GM13976 (cell line): Measurements from ENCODE around the gene ZFP36L2.

Experiments
- DNase-seq: peaks from one replicate; pipeline ENCODE4 v3.0.0; 2012; ENCODE audit warnings: low spot score
- CTCF ChIP-seq: IDR thresholded peaks from 2 replicates; pipeline ENCODE4 v1.5.1; 2012; ENCODE audit warnings: borderline replicate concordance, mild to moderate bottlenecking; ENCODE audit not compliant: insufficient read depth; ENCODE audit errors: extremely low read depth, missing control alignments, control extremely low read depth
- in situ Hi-C: fragments of 300-500 bp; cut with MboI; formaldehyde crosslinking; loops from one replicate; pipeline ENCODE4 v1.12.0; 2022; ENCODE audit warnings: low sequenced_read_pairs, mixed read lengths, inconsistent platforms; ENCODE audit not compliant: unreplicated experiment

Gene ZFP36L2

GRCh38 chr2:43184339-43184895, 42.0 kb downstream of the ZFP36L2 start:
- no peak for DNase-seq
- in situ Hi-C loops: no loop called here
- TF ChIP-seq CTCF: no peak

DNA sequence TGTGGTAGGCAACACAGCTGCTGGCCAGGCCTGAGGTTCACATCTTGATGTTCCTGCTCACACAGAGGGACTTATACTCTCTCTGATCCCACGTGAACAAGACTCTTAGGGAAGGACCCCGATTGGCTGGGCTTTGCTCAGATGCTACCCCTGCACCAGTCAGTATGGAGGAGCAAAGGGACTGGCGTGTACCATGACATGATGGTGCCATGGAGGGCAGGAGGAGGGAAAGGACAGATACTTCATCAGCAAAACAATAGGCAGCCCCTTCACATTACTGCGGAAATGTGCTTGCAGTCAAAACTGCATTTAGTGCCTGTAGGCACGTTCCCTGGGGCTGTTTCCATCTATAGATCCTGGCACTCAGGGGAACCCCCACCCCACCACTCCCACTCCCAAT, 42.7 kb downstream of the ZFP36L2 start:
- TF ChIP-seq CTCF: no peak
- in situ Hi-C loops: no loop called here
- no peak for DNase-seq

DNA sequence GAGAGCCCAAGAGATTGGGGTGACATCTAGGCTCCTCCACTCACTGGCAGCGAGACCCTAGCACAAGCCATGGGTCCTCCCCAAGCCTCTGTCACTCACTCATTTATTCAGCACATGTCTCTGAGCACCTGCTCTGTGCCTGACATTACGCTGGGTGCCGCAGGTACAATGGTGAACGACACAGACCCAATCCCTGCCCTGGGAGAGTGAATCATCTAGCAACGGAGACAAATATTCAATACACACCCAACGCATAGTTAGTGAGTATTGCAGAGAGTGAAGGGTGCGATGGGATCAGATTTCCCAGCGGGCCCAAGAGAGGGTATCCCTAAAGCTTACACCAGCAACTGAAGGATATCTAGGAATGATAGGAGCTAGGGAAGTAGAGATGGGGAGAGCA, 45.5 kb downstream of the ZFP36L2 start:
- no peak for DNase-seq
- no peak for TF ChIP-seq CTCF
- in situ Hi-C loops: no loop called here

DNA sequence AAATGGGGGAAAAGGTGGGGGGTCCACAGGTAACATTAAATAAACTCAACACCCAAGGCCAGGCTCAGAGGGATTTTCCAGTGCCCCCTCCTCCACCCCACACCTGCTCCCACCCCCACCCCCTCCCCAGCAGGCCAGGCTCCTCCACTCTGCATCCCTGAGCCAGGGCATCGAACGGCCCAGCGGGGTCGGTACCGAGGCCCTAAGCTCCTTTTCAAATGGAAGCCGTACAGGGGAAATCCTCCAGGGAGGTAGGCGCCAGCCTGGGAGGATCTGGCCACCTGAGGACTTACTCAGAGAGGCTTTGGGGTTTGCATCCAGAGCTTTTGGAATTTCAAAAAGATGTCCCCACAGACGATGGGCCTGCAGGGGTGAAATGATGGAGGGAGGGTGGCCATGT, 46.5 kb downstream of the ZFP36L2 start:
- in situ Hi-C loops: no loop called here
- no peak for TF ChIP-seq CTCF
- no peak for DNase-seq

DNA sequence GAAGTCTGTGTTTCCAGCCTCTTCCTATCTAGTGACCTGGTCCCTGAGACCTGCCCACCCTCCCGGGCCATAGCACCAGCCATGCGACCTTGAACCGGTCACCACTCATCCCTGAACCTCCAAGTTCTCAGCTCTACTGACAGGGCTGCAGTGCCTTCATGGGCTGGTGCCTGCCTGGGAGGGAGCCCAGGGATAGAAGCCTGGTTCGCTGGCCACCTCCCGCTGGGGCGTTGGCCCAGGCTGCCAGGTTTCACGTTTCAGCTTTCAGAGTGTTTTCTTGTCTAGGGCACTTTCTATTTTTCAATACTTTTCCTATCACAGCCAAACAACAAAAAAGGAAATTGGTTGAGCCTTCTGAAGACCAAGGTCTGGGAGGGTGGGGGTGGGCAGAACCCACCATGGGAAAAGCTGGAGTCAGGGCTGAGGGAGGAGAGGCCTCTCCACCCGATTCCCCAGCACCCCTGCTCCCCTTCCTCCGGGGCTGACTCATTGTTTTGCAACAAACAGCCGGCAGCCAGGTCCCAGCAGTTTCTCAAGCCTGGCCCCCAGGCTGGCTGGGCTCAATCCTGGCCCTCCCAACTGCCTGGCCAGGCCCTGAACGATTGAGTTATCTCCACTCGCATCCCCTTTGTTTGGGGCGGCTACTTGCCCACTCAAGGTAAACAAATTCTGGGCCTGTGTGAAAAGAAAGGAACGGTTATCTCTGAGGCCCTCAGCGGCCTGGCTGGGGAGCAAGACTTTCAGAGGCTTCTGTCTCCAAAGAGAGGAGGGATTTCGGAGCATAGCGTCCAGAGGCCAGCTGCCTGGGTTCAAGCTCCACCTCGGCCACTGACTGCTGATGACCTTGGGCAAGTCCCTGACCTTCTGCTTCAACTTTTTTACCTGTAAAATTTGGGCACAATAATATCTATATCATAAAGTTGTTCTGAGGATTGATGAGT, 47.5 kb downstream of the ZFP36L2 start:
- TF ChIP-seq CTCF: no peak
- DNase-seq: no peak

DNA sequence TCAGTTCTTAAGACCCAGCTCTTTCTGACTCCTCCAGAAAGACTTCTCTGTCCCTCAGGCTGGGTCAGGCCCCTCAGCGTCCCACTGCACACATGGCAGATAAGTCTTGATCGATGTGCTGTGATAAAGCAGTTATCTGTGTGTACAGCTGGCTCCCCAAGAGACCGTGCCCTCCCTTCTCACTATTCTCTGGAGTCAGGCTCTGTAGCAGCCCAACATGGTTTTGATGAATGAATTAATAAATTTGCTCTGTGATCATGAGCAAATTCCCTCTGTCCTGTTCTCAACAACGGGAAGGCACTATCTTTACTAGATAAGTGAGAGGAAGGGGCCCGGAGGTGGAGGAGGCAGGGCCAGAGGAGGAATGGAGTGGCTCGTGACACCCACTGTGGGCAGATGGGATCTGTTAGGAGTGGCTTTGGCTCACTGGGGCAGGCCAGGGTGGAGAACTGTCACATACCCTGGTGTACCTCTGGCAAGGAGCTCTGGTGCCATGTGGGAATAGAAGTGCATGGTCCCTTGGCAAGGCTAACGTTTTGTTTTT, 48.3 kb downstream of the ZFP36L2 start:
- in situ Hi-C loops: no loop called here
- TF ChIP-seq CTCF: no peak
- no peak for DNase-seq

More for the DNA sequence above, 47.5 kb downstream of the ZFP36L2 start:
- in situ Hi-C loops: no loop called here
